CD4-positive, CD25-positive, alpha-beta regulatory T cell (primary cell): Measurements from ENCODE around the gene ZNF184. TPM values are rescaled to one million over a fixed set of nuclear protein-coding genes. Genes with fewer than 3 reads are reported as not detected.

Experiments used
- ATAC-seq, 2 donors: fragments of 150-1000 bp; cut with Tn5 transposase; one replicate each; pipeline ENCODE4 v1.10.0; 2021; ENCODE audit warnings: low read depth in 2 of 2, moderate number of reproducible peaks in 2 of 2, moderate library complexity in 1 of 2
- DNase-seq, 3 donors: peaks; one replicate each; pipeline versions ENCODE4 v3.0.0 to v3.0.0-alpha.2; 2012 to 2022; ENCODE audit warnings: mixed read lengths in 1 of 3
- H3K27ac ChIP-seq: one replicate; pipeline ENCODE4 v1.7.0; 2013; ENCODE audit warnings: mild to moderate bottlenecking, low read length; ENCODE audit not compliant: insufficient read depth, poor library complexity, severe bottlenecking
- H3K27me3 ChIP-seq: one replicate; pipeline ENCODE4 v1.7.0; 2013; ENCODE audit warnings: low read length; ENCODE audit not compliant: control insufficient read depth, insufficient read depth
- H3K36me3 ChIP-seq: one replicate; pipeline ENCODE4 v1.7.0; 2013; ENCODE audit warnings: mild to moderate bottlenecking, low read length, moderate library complexity; ENCODE audit not compliant: control insufficient read depth, insufficient read depth
- H3K4me1 ChIP-seq: 2 replicates; pipeline ENCODE4 v1.7.0; 2013; ENCODE audit warnings: mild to moderate bottlenecking, low read length; ENCODE audit not compliant: insufficient read depth, control insufficient read depth, poor library complexity, severe bottlenecking
- H3K4me3 ChIP-seq: one replicate; pipeline ENCODE4 v1.7.0; 2013; ENCODE audit warnings: low read depth, mild to moderate bottlenecking, low read length, moderate library complexity
- H3K9me3 ChIP-seq, 2 experiments: 1 replicate in 1 of 2; 2 replicates in 1 of 2; pipeline ENCODE4 v1.7.0; 2013; ENCODE audit warnings: low read length in 2 of 2, mild to moderate bottlenecking in 1 of 2, moderate library complexity in 1 of 2; ENCODE audit not compliant: control insufficient read depth in 2 of 2
- H3K27ac Mint-ChIP-seq, 3 donors: one replicate each; pipeline ENCODE4 v1.8.0; 2020 to 2022; ENCODE audit warnings: mild to moderate bottlenecking in 3 of 3, mixed read lengths in 3 of 3, moderate library complexity in 2 of 3
- H3K27me3 Mint-ChIP-seq: one replicate; pipeline ENCODE4 v1.8.0; 2022; ENCODE audit warnings: mild to moderate bottlenecking, mixed read lengths
- H3K36me3 Mint-ChIP-seq: one replicate; pipeline ENCODE4 v1.8.0; 2020; ENCODE audit warnings: mixed read lengths
- H3K4me1 Mint-ChIP-seq, 4 donors: one replicate each; pipeline ENCODE4 v1.8.0; 2020 to 2022; ENCODE audit warnings: mixed read lengths in 4 of 4, mild to moderate bottlenecking in 1 of 4
- H3K4me3 Mint-ChIP-seq, 4 donors: one replicate each; pipeline ENCODE4 v1.8.0; 2020 to 2022; ENCODE audit warnings: mild to moderate bottlenecking in 4 of 4, mixed read lengths in 4 of 4, moderate library complexity in 3 of 4
- H3K9me3 Mint-ChIP-seq, 7 donors: one replicate each; pipeline ENCODE4 v1.8.0; 2020 to 2022; ENCODE audit warnings: mixed read lengths in 7 of 7, mild to moderate bottlenecking in 3 of 7, moderate library complexity in 2 of 7
- polyA plus RNA-seq, 4 donors: library from polyadenylated mRNA; unstranded; fragments of 300-500 nt; fragmentation: Illumina TruSeq; gene quantifications; one replicate each; pipeline ENCODE4 v1.2.3, GENCODE V29; 2021
- total RNA-seq: library from RNA; stranded (reverse); gene quantifications from one replicate; pipeline ENCODE4 v1.2.3, GENCODE V29; 2022

Gene ZNF184
- total and polyA plus RNA-seq, 5 donors from 2014 or later, result 6.1 to 14.9 (median 9.2) TPM

- ATAC-seq (no peak), DNase-seq (no peak)
- H3K27ac ChIP-seq, result no peak overlapping the region
- H3K4me3 ChIP-seq, result no peak overlapping the region
- H3K27me3 ChIP-seq, result peaks cover 17% of the 10 kb centered on the region
- H3K9me3 ChIP-seq, result no peaks in the 10 kb centered on the region
- H3K27me3 Mint-ChIP-seq, result peaks cover 55% of the 10 kb centered on the region
- peaks cover 18 to 31% (median 26%) of the 10 kb centered on the region in 4 donors for H3K4me1 Mint-ChIP-seq
- peaks cover 0 to 8% (median 0%) of the 10 kb centered on the region in 7 donors for H3K9me3 Mint-ChIP-seq
- no peak overlapping the region for H3K4me3 Mint-ChIP-seq
- no peak overlapping the region for H3K27ac Mint-ChIP-seq
- peaks cover 15% of the 10 kb centered on the region for H3K4me1 ChIP-seq
- no peaks in the 10 kb centered on the region for H3K36me3 ChIP-seq
- no peaks in the 10 kb centered on the region for H3K36me3 Mint-ChIP-seq
Observed at GRCh38 chr6:27507041-27507956, 34.4 kb upstream of the ZNF184 start.

GRCh38 chr6:27505209-27506027, 32.5 kb upstream of the ZNF184 start:
- peak in 1 of 2 donors; percentile 26 for ATAC-seq

GRCh38 chr6:27503436-27504030, 30.6 kb upstream of the ZNF184 start:
- Histone ChIP-seq H3K4me3 (peak overlapping the region; percentile 97), H3K4me1 (peaks cover 18% of the 10 kb centered on the region), H3K27ac (peak overlapping the region; percentile 17), H3K27me3 (peaks cover 10% of the 10 kb centered on the region), H3K36me3 (no peaks in the 10 kb centered on the region), H3K9me3 (no peaks in the 10 kb centered on the region)
- Mint-ChIP-seq H3K9me3 (peaks cover 0 to 8% (median 0%) of the 10 kb centered on the region in 7 donors), H3K36me3 (no peaks in the 10 kb centered on the region), H3K4me1 (peaks cover 23 to 36% (median 32%) of the 10 kb centered on the region in 4 donors), H3K4me3 (peak overlapping the region; percentile 88 to 94 (median 90)), H3K27ac (peak overlapping the region; percentile 88 to 96 (median 89)), H3K27me3 (peaks cover 52% of the 10 kb centered on the region)
- ATAC-seq (peak; percentile 52 to 57), DNase-seq (peak; percentile 63 to 84 (median 82))

More at GRCh38 chr6:27505209-27506027, 32.5 kb upstream of the ZNF184 start:
- peak; percentile 33 to 58 (median 47) for DNase-seq
- H3K4me1 Mint-ChIP-seq, result peaks cover 23 to 34% (median 31%) of the 10 kb centered on the region in 4 donors
- Histone ChIP-seq H3K36me3 (no peaks in the 10 kb centered on the region), H3K9me3 (no peaks in the 10 kb centered on the region), H3K4me3 (peak overlapping the region; percentile 27), H3K4me1 (peaks cover 18% of the 10 kb centered on the region), H3K27me3 (peaks cover 11% of the 10 kb centered on the region), H3K27ac (no peak overlapping the region)
- peaks cover 52% of the 10 kb centered on the region for H3K27me3 Mint-ChIP-seq
- H3K4me3 Mint-ChIP-seq, result peak overlapping the region; percentile 0 to 49 (median 18)
- peak overlapping the region in 2 of 3 donors; percentile 1 to 96 for H3K27ac Mint-ChIP-seq
- peaks cover 0 to 8% (median 0%) of the 10 kb centered on the region in 7 donors for H3K9me3 Mint-ChIP-seq
- no peaks in the 10 kb centered on the region for H3K36me3 Mint-ChIP-seq

- Mint-ChIP-seq H3K36me3 (no peaks in the 10 kb centered on the region), H3K27ac (peak overlapping the region; percentile 88 to 96 (median 89)), H3K9me3 (peaks cover 0 to 8% (median 0%) of the 10 kb centered on the region in 7 donors), H3K4me3 (peak overlapping the region; percentile 88 to 94 (median 90)), H3K4me1 (peaks cover 23 to 40% (median 32%) of the 10 kb centered on the region in 4 donors), H3K27me3 (peaks cover 59% of the 10 kb centered on the region)
- peaks cover 18% of the 10 kb centered on the region for H3K4me1 ChIP-seq
- H3K36me3 ChIP-seq, result no peaks in the 10 kb centered on the region
- DNase-seq (peak; percentile 49 to 77 (median 71)), ATAC-seq (peak; percentile 43 to 52)
- H3K4me3 ChIP-seq, result peak overlapping the region; percentile 97
- peak overlapping the region; percentile 17 for H3K27ac ChIP-seq
- peaks cover 15% of the 10 kb centered on the region for H3K27me3 ChIP-seq
- H3K9me3 ChIP-seq, result no peaks in the 10 kb centered on the region
Observed at GRCh38 chr6:27502508-27503435, 29.9 kb upstream of the ZNF184 start.

GRCh38 chr6:27501187-27501586, 28.3 kb upstream of the ZNF184 start:
- Mint-ChIP-seq H3K4me1 (peaks cover 26 to 40% (median 33%) of the 10 kb centered on the region in 4 donors), H3K4me3 (peak overlapping the region in 1 of 4 donors; percentile 82), H3K27ac (no peak overlapping the region), H3K36me3 (no peaks in the 10 kb centered on the region), H3K9me3 (peaks cover 0 to 12% (median 2%) of the 10 kb centered on the region in 7 donors), H3K27me3 (peaks cover 65% of the 10 kb centered on the region)
- Histone ChIP-seq H3K4me3 (no peak overlapping the region), H3K9me3 (no peaks in the 10 kb centered on the region), H3K27me3 (peaks cover 19% of the 10 kb centered on the region), H3K4me1 (peaks cover 18% of the 10 kb centered on the region), H3K27ac (no peak overlapping the region), H3K36me3 (no peaks in the 10 kb centered on the region)
- DNase-seq, result no peak
- ATAC-seq, result no peak

- peaks cover 65% of the 10 kb centered on the region for H3K27me3 Mint-ChIP-seq
- no peaks in the 10 kb centered on the region for H3K36me3 Mint-ChIP-seq
- H3K27ac Mint-ChIP-seq, result no peak overlapping the region
- Histone ChIP-seq H3K4me3 (no peak overlapping the region), H3K27ac (no peak overlapping the region), H3K36me3 (no peaks in the 10 kb centered on the region), H3K27me3 (peaks cover 28% of the 10 kb centered on the region), H3K9me3 (peaks cover 3 to 8% of the 10 kb centered on the region in 2 experiments), H3K4me1 (peaks cover 26% of the 10 kb centered on the region)
- DNase-seq (no peak), ATAC-seq (no peak)
- H3K4me3 Mint-ChIP-seq, result peak overlapping the region in 1 of 4 donors; percentile 77
- H3K4me1 Mint-ChIP-seq, result peaks cover 22 to 39% (median 33%) of the 10 kb centered on the region in 4 donors
- peaks cover 0 to 12% (median 2%) of the 10 kb centered on the region in 7 donors for H3K9me3 Mint-ChIP-seq
Observed at GRCh38 chr6:27500177-27500576, 27.3 kb upstream of the ZNF184 start.
